Measurements from ENCODE around the gene ATP2B3.

Gene ATP2B3

GRCh38 chrX:153623310-153624029, 106.0 kb downstream of the ATP2B3 start:
- DNase-seq = no peak

GRCh38 chrX:153624196-153625091, 107.0 kb downstream of the ATP2B3 start:
- DNase-seq = no peak

- no peak for DNase-seq
Measured at GRCh38 chrX:153625271-153626024, 108.0 kb downstream of the ATP2B3 start.

- DNase-seq = no peak
Measured at GRCh38 chrX:153626025-153626633, 108.7 kb downstream of the ATP2B3 start.

GRCh38 chrX:153626863-153627674, 109.6 kb downstream of the ATP2B3 start:
- no peak for DNase-seq

- no peak for DNase-seq
Measured at GRCh38 chrX:153627675-153628111, 110.3 kb downstream of the ATP2B3 start.

GRCh38 chrX:153628129-153628528, 110.7 kb downstream of the ATP2B3 start:
- DNase-seq = no peak

GRCh38 chrX:153628665-153629064, 111.2 kb downstream of the ATP2B3 start:
- DNase-seq = no peak

- DNase-seq = no peak
Measured at GRCh38 chrX:153631346-153631745, 113.9 kb downstream of the ATP2B3 start.

- DNase-seq = no peak
Measured at GRCh38 chrX:153631907-153632594, 114.6 kb downstream of the ATP2B3 start.
